ENCODE measurements around the gene TUBA8. TPM values are rescaled to one million over a fixed set of nuclear protein-coding genes. Genes with fewer than 3 reads are reported as not detected.
"Not testable (repeated sequence)": the region's sequence is repeated elsewhere in the genome, so short reads cannot be mapped to it uniquely, and the experiment has no call there.

TUBA8 gene
- total RNA-seq, 2 donors from 2014 or later: 67.1 to 97.3 TPM

GRCh38 chr22:18130699-18131429 lies 20.3 kb downstream of the TUBA8 start:
- Histone ChIP-seq H3K27me3 (no peaks in the 10 kb centered on the region), H3K4me1 (peaks cover 0 to 15% of the 10 kb centered on the region in 2 donors), H3K27ac (no peak overlapping the region), H3K9me3 (no peaks in the 10 kb centered on the region), H3K4me3 (no peak overlapping the region), H3K36me3 (peaks cover 29% of the 10 kb centered on the region)
- no peak for DNase-seq (ENCODE audit: low spot score)
- TF ChIP-seq CTCF (IDR thresholded peaks at IDR 0.05): no peak

GRCh38 chr22:18133452-18133851 lies 22.8 kb downstream of the TUBA8 start:
- H3K27ac ChIP-seq: peak overlapping the region in 1 of 2 donors; percentile 45
- TF ChIP-seq CTCF (IDR thresholded peaks at IDR 0.05): no peak
- DNase-seq (ENCODE audit: low spot score): no peak
- H3K27me3 ChIP-seq: no peaks in the 10 kb centered on the region
- peaks cover 0 to 15% of the 10 kb centered on the region in 2 donors for H3K4me1 ChIP-seq
- H3K4me3 ChIP-seq: no peak overlapping the region
- H3K9me3 ChIP-seq: no peaks in the 10 kb centered on the region
- H3K36me3 ChIP-seq: peaks cover 17% of the 10 kb centered on the region

GRCh38 chr22:18136563-18137320 lies 26.1 kb downstream of the TUBA8 start:
- no peaks in the 10 kb centered on the region for H3K27me3 ChIP-seq
- TF ChIP-seq CTCF (IDR thresholded peaks at IDR 0.05): no peak
- peaks cover 6% of the 10 kb centered on the region for H3K36me3 ChIP-seq
- H3K4me3 ChIP-seq: no peak overlapping the region
- no peak overlapping the region for H3K27ac ChIP-seq
- DNase-seq (ENCODE audit: low spot score): no peak
- H3K9me3 ChIP-seq: no peaks in the 10 kb centered on the region
- peaks cover 0 to 15% of the 10 kb centered on the region in 2 donors for H3K4me1 ChIP-seq

- H3K27me3 ChIP-seq; H3K27ac ChIP-seq; H3K9me3 ChIP-seq; H3K36me3 ChIP-seq; DNase-seq (ENCODE audit: low spot score); H3K4me1 ChIP-seq; H3K4me3 ChIP-seq: not testable (repeated sequence)
These were observed 30.4 kb downstream of the TUBA8 start for GRCh38 chr22:18141004-18141403.

- DNase-seq (ENCODE audit: low spot score): no peak
- Histone ChIP-seq H3K4me1 (no peaks in the 10 kb centered on the region), H3K4me3 (no peak overlapping the region), H3K36me3 (no peaks in the 10 kb centered on the region), H3K9me3 (no peaks in the 10 kb centered on the region), H3K27ac (no peak overlapping the region), H3K27me3 (no peaks in the 10 kb centered on the region)
- no peak for TF ChIP-seq CTCF (IDR thresholded peaks at IDR 0.05)
These were observed 33.5 kb downstream of the TUBA8 start for GRCh38 chr22:18144105-18144504.

- DNase-seq (ENCODE audit: low spot score): no peak
- no peaks in the 10 kb centered on the region for H3K4me1 ChIP-seq
- no peaks in the 10 kb centered on the region for H3K36me3 ChIP-seq
- no peaks in the 10 kb centered on the region for H3K27me3 ChIP-seq
- no peak overlapping the region for H3K4me3 ChIP-seq
- H3K27ac ChIP-seq: no peak overlapping the region
- H3K9me3 ChIP-seq: no peaks in the 10 kb centered on the region
- no peak for TF ChIP-seq CTCF (IDR thresholded peaks at IDR 0.05)
These were observed 35.2 kb downstream of the TUBA8 start for GRCh38 chr22:18145676-18146388.

Data from right atrium auricular region (tissue), 2 donors.